ENCODE measurements around the gene ZNF195.

ZNF195 gene

GRCh38 chr11:3359092-3359824, 19.7 kb downstream of the ZNF195 start:
- H3K36me3 ChIP-seq (ENCODE audit: control insufficient read depth in 1 of 2, insufficient read depth in 2 of 2, low read depth in 1 of 2, low read length in 2 of 2), result peaks cover 31 to 67% of the 10 kb centered on the region in 2 experiments
- H3K27me3 ChIP-seq (ENCODE audit: control insufficient read depth in 1 of 2, insufficient read depth in 1 of 2, low read length in 2 of 2), result no peaks in the 10 kb centered on the region
- H2BK5ac ChIP-seq (ENCODE audit: low read depth, low read length, poor library complexity, severe bottlenecking), result no peak overlapping the region
- no peak overlapping the region for H3K27ac ChIP-seq (ENCODE audit: low read length, poor library complexity, severe bottlenecking)
- H4K8ac ChIP-seq (ENCODE audit: low read length), result no peak overlapping the region
- no peak overlapping the region for H2AFZ ChIP-seq (ENCODE audit: low read depth, low read length)
- peak overlapping the region in 1 of 2 experiments; percentile 61 for H3K4me3 ChIP-seq (ENCODE audit: insufficient read depth in 1 of 2, low read depth in 1 of 2, low read length in 2 of 2)
- H3K4me2 ChIP-seq (ENCODE audit: low read length, poor library complexity, severe bottlenecking), result no peak overlapping the region
- no peaks in the 10 kb centered on the region for H3K4me1 ChIP-seq (ENCODE audit: control insufficient read depth, insufficient read depth, low read depth, low read length)
- H3K14ac ChIP-seq (ENCODE audit: low read length in 2 of 2), result no peak overlapping the region
- H3K18ac ChIP-seq (ENCODE audit: low read depth in 1 of 2, low read length in 2 of 2), result no peak overlapping the region
- no peak overlapping the region for H3K4ac ChIP-seq (ENCODE audit: low read depth in 1 of 2, low read length in 2 of 2)
- 100% methylated on average over 3 of the region's 5 CpGs for WGBS
- H3K23ac ChIP-seq (ENCODE audit: low read length in 2 of 2), result no peak overlapping the region
- H3K9ac ChIP-seq (ENCODE audit: low read length), result no peak overlapping the region
- peak; percentile 9 for DNase-seq
- no peak overlapping the region for H2BK120ac ChIP-seq (ENCODE audit: low read depth, low read length)
- no peak overlapping the region for H4K91ac ChIP-seq (ENCODE audit: low read length)
- H2BK15ac ChIP-seq (ENCODE audit: low read depth, poor library complexity, severe bottlenecking), result no peak overlapping the region
- H2AK5ac ChIP-seq (ENCODE audit: low read length, severe bottlenecking), result no peak overlapping the region
- H3K9me3 ChIP-seq (ENCODE audit: control insufficient read depth, low read length), result peaks cover 100% of the 10 kb centered on the region
- H3K79me1 ChIP-seq (replicated peaks; ENCODE audit: low read length, poor library complexity, severe bottlenecking), result peaks cover 11% of the 10 kb centered on the region
- no peak overlapping the region for H2BK12ac ChIP-seq (ENCODE audit: low read length in 2 of 2)

GRCh38 chr11:3357994-3358676, 20.8 kb downstream of the ZNF195 start:
- H3K4me1 ChIP-seq (ENCODE audit: control insufficient read depth, insufficient read depth, low read depth, low read length), result no peaks in the 10 kb centered on the region
- no peak overlapping the region for H3K23ac ChIP-seq (ENCODE audit: low read length in 2 of 2)
- no peak overlapping the region for H3K18ac ChIP-seq (ENCODE audit: low read depth in 1 of 2, low read length in 2 of 2)
- no peak overlapping the region for H2AFZ ChIP-seq (ENCODE audit: low read depth, low read length)
- H4K8ac ChIP-seq (ENCODE audit: low read length), result no peak overlapping the region
- no peak overlapping the region for H2BK15ac ChIP-seq (ENCODE audit: low read depth, poor library complexity, severe bottlenecking)
- H3K9me3 ChIP-seq (ENCODE audit: control insufficient read depth, low read length), result peaks cover 100% of the 10 kb centered on the region
- no peak overlapping the region for H3K14ac ChIP-seq (ENCODE audit: low read length in 2 of 2)
- H3K36me3 ChIP-seq (ENCODE audit: control insufficient read depth in 1 of 2, insufficient read depth in 2 of 2, low read depth in 1 of 2, low read length in 2 of 2), result peaks cover 28 to 55% of the 10 kb centered on the region in 2 experiments
- peak overlapping the region in 1 of 2 experiments; percentile 61 for H3K4me3 ChIP-seq (ENCODE audit: insufficient read depth in 1 of 2, low read depth in 1 of 2, low read length in 2 of 2)
- no peak overlapping the region for H2AK5ac ChIP-seq (ENCODE audit: low read length, severe bottlenecking)
- H3K4ac ChIP-seq (ENCODE audit: low read depth in 1 of 2, low read length in 2 of 2), result no peak overlapping the region
- H3K79me1 ChIP-seq (replicated peaks; ENCODE audit: low read length, poor library complexity, severe bottlenecking), result peaks cover 9% of the 10 kb centered on the region
- H3K4me2 ChIP-seq (ENCODE audit: low read length, poor library complexity, severe bottlenecking), result no peak overlapping the region
- no peak overlapping the region for H3K9ac ChIP-seq (ENCODE audit: low read length)
- H3K27me3 ChIP-seq (ENCODE audit: control insufficient read depth in 1 of 2, insufficient read depth in 1 of 2, low read length in 2 of 2), result no peaks in the 10 kb centered on the region
- no peak for DNase-seq
- WGBS, result 86% methylated on average over 10 of the region's 11 CpGs
- H2BK120ac ChIP-seq (ENCODE audit: low read depth, low read length), result no peak overlapping the region
- no peak overlapping the region for H4K91ac ChIP-seq (ENCODE audit: low read length)
- no peak overlapping the region for H2BK12ac ChIP-seq (ENCODE audit: low read length in 2 of 2)
- no peak overlapping the region for H2BK5ac ChIP-seq (ENCODE audit: low read depth, low read length, poor library complexity, severe bottlenecking)
- H3K27ac ChIP-seq (ENCODE audit: low read length, poor library complexity, severe bottlenecking), result no peak overlapping the region

GRCh38 chr11:3357302-3357701, 21.6 kb downstream of the ZNF195 start:
- H3K4ac ChIP-seq (ENCODE audit: low read depth in 1 of 2, low read length in 2 of 2), result no peak overlapping the region

GRCh38 chr11:3356858-3357257, 22.1 kb downstream of the ZNF195 start:
- no peak overlapping the region for H3K9ac ChIP-seq (ENCODE audit: low read length)
- no peak overlapping the region for H2BK12ac ChIP-seq (ENCODE audit: low read length in 2 of 2)
- H2BK120ac ChIP-seq (ENCODE audit: low read depth, low read length), result no peak overlapping the region
- H4K91ac ChIP-seq (ENCODE audit: low read length), result no peak overlapping the region
- no peak overlapping the region for H2AFZ ChIP-seq (ENCODE audit: low read depth, low read length)
- no peak overlapping the region for H3K4me2 ChIP-seq (ENCODE audit: low read length, poor library complexity, severe bottlenecking)
- H3K4me1 ChIP-seq (ENCODE audit: control insufficient read depth, insufficient read depth, low read depth, low read length), result no peaks in the 10 kb centered on the region
- H3K9me3 ChIP-seq (ENCODE audit: control insufficient read depth, low read length), result peaks cover 99% of the 10 kb centered on the region
- H3K4ac ChIP-seq (ENCODE audit: low read depth in 1 of 2, low read length in 2 of 2), result no peak overlapping the region
- H3K14ac ChIP-seq (ENCODE audit: low read length in 2 of 2), result no peak overlapping the region
- H3K27ac ChIP-seq (ENCODE audit: low read length, poor library complexity, severe bottlenecking), result no peak overlapping the region
- H3K27me3 ChIP-seq (ENCODE audit: control insufficient read depth in 1 of 2, insufficient read depth in 1 of 2, low read length in 2 of 2), result no peaks in the 10 kb centered on the region
- 96% methylated on average over 10 of the region's 10 CpGs for WGBS
- no peak overlapping the region for H3K18ac ChIP-seq (ENCODE audit: low read depth in 1 of 2, low read length in 2 of 2)
- H2BK5ac ChIP-seq (ENCODE audit: low read depth, low read length, poor library complexity, severe bottlenecking), result no peak overlapping the region
- H2AK5ac ChIP-seq (ENCODE audit: low read length, severe bottlenecking), result no peak overlapping the region
- H2BK15ac ChIP-seq (ENCODE audit: low read depth, poor library complexity, severe bottlenecking), result no peak overlapping the region
- H4K8ac ChIP-seq (ENCODE audit: low read length), result no peak overlapping the region
- no peak overlapping the region for H3K23ac ChIP-seq (ENCODE audit: low read length in 2 of 2)
- peaks cover 9% of the 10 kb centered on the region for H3K79me1 ChIP-seq (replicated peaks; ENCODE audit: low read length, poor library complexity, severe bottlenecking)
- DNase-seq, result no peak
- peaks cover 28 to 43% of the 10 kb centered on the region in 2 experiments for H3K36me3 ChIP-seq (ENCODE audit: control insufficient read depth in 1 of 2, insufficient read depth in 2 of 2, low read depth in 1 of 2, low read length in 2 of 2)
- peak overlapping the region in 1 of 2 experiments; percentile 43 for H3K4me3 ChIP-seq (ENCODE audit: insufficient read depth in 1 of 2, low read depth in 1 of 2, low read length in 2 of 2)

More at GRCh38 chr11:3357302-3357701, 21.6 kb downstream of the ZNF195 start:
- H2BK120ac ChIP-seq (ENCODE audit: low read depth, low read length), result no peak overlapping the region
- no peaks in the 10 kb centered on the region for H3K27me3 ChIP-seq (ENCODE audit: control insufficient read depth in 1 of 2, insufficient read depth in 1 of 2, low read length in 2 of 2)
- peaks cover 100% of the 10 kb centered on the region for H3K9me3 ChIP-seq (ENCODE audit: control insufficient read depth, low read length)
- no peak overlapping the region for H2AFZ ChIP-seq (ENCODE audit: low read depth, low read length)
- H3K79me1 ChIP-seq (replicated peaks; ENCODE audit: low read length, poor library complexity, severe bottlenecking), result peaks cover 9% of the 10 kb centered on the region
- no peak overlapping the region for H2BK5ac ChIP-seq (ENCODE audit: low read depth, low read length, poor library complexity, severe bottlenecking)
- no peak overlapping the region for H4K8ac ChIP-seq (ENCODE audit: low read length)
- no peak overlapping the region for H3K9ac ChIP-seq (ENCODE audit: low read length)
- no peak overlapping the region for H2AK5ac ChIP-seq (ENCODE audit: low read length, severe bottlenecking)
- no peaks in the 10 kb centered on the region for H3K4me1 ChIP-seq (ENCODE audit: control insufficient read depth, insufficient read depth, low read depth, low read length)
- peak overlapping the region in 1 of 2 experiments; percentile 43 for H3K4me3 ChIP-seq (ENCODE audit: insufficient read depth in 1 of 2, low read depth in 1 of 2, low read length in 2 of 2)
- no peak overlapping the region for H3K14ac ChIP-seq (ENCODE audit: low read length in 2 of 2)
- H2BK15ac ChIP-seq (ENCODE audit: low read depth, poor library complexity, severe bottlenecking), result no peak overlapping the region
- no peak overlapping the region for H4K91ac ChIP-seq (ENCODE audit: low read length)
- H3K4me2 ChIP-seq (ENCODE audit: low read length, poor library complexity, severe bottlenecking), result no peak overlapping the region
- no peak overlapping the region for H3K27ac ChIP-seq (ENCODE audit: low read length, poor library complexity, severe bottlenecking)
- H3K23ac ChIP-seq (ENCODE audit: low read length in 2 of 2), result no peak overlapping the region
- no peak overlapping the region for H3K18ac ChIP-seq (ENCODE audit: low read depth in 1 of 2, low read length in 2 of 2)
- WGBS, result 95% methylated on average over 11 of the region's 11 CpGs
- no peak overlapping the region for H2BK12ac ChIP-seq (ENCODE audit: low read length in 2 of 2)
- peaks cover 28 to 47% of the 10 kb centered on the region in 2 experiments for H3K36me3 ChIP-seq (ENCODE audit: control insufficient read depth in 1 of 2, insufficient read depth in 2 of 2, low read depth in 1 of 2, low read length in 2 of 2)
- DNase-seq, result no peak

Data from mesenchymal stem cell (in vitro differentiated cells and primary cell).